A549 (cell line): ENCODE results near the gene KIF13A.

Source experiments
- BHLHE40 ChIP-seq: IDR thresholded peaks from 2 replicates; pipeline ENCODE4 v1.6.1; 2012; ENCODE audit warnings: low read depth, low read length, inconsistent platforms
- CBX8 ChIP-seq: fragments of 200-600 bp; sonication (generic); IDR thresholded peaks from 2 replicates; pipeline ENCODE4 v1.6.1; 2016
- EP300 ChIP-seq, 2 experiments: fragments of >200 bp; sonication (Bioruptor Twin); formaldehyde crosslinking; IDR thresholded peaks; 2 replicates in 1 of 2; 3 replicates in 1 of 2; pipeline ENCODE4 v1.6.1; 2016 to 2017
- HOXB5 ChIP-seq: fragments of 250-450 bp; sonication (Bioruptor Pico); IDR thresholded peaks from 2 replicates; pipeline ENCODE4 v1.5.0; 2020; ENCODE audit warnings: mild to moderate bottlenecking, moderate library complexity
- KDM1A ChIP-seq: fragments of 200-600 bp; sonication (generic); IDR thresholded peaks from 2 replicates; pipeline ENCODE4 v1.6.1; 2016; ENCODE audit warnings: low read depth, mild to moderate bottlenecking
- RAD21 ChIP-seq, 2 experiments: fragments of >200 bp in 1 of 2; sonication (Bioruptor Twin) in 1 of 2; formaldehyde crosslinking in 1 of 2; IDR thresholded peaks in 1 of 2; conservative IDR thresholded peaks in 1 of 2; 2 replicates in 1 of 2; 3 replicates in 1 of 2; pipeline ENCODE4 v1.6.1; 2012 to 2018; ENCODE audit warnings: inconsistent platforms in 1 of 2
- REST ChIP-seq: fragments of 200-600 bp; sonication (generic); IDR thresholded peaks from 2 replicates; pipeline ENCODE4 v1.6.1; 2016; ENCODE audit warnings: antibody characterized with exemption, mild to moderate bottlenecking, moderate library complexity
- TF ChIP-seq, protein P1 (sequence below): fragments of >200 bp; sonication (Bioruptor Twin); formaldehyde crosslinking; IDR thresholded peaks from 3 replicates; pipeline ENCODE4 v1.5.1; 2016
- TF ChIP-seq, protein P2 (sequence below): IDR thresholded peaks from 2 replicates; pipeline ENCODE4 v1.6.1; 2012

GRCh38 chr6:17965397-17965796, 22.0 kb downstream of the KIF13A start:
- TF ChIP-seq, protein P1, sequence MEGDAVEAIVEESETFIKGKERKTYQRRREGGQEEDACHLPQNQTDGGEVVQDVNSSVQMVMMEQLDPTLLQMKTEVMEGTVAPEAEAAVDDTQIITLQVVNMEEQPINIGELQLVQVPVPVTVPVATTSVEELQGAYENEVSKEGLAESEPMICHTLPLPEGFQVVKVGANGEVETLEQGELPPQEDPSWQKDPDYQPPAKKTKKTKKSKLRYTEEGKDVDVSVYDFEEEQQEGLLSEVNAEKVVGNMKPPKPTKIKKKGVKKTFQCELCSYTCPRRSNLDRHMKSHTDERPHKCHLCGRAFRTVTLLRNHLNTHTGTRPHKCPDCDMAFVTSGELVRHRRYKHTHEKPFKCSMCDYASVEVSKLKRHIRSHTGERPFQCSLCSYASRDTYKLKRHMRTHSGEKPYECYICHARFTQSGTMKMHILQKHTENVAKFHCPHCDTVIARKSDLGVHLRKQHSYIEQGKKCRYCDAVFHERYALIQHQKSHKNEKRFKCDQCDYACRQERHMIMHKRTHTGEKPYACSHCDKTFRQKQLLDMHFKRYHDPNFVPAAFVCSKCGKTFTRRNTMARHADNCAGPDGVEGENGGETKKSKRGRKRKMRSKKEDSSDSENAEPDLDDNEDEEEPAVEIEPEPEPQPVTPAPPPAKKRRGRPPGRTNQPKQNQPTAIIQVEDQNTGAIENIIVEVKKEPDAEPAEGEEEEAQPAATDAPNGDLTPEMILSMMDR = no peak
- no peak for TF ChIP-seq REST
- TF ChIP-seq CBX8 = no peak
- TF ChIP-seq KDM1A = no peak
- no peak for TF ChIP-seq RAD21 (conservative IDR thresholded peaks at IDR 0.05 in 1 of 2, IDR thresholded peaks at IDR 0.05 in 1 of 2)
- no peak for TF ChIP-seq EP300 (IDR thresholded peaks at IDR 0.05)
- TF ChIP-seq, protein P2, sequence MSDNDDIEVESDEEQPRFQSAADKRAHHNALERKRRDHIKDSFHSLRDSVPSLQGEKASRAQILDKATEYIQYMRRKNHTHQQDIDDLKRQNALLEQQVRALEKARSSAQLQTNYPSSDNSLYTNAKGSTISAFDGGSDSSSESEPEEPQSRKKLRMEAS = no peak
- TF ChIP-seq BHLHE40 = no peak
- no peak for TF ChIP-seq HOXB5 (CRISPR knock-in tag)
